Upper lobe of right lung (tissue), 1 donor: ENCODE measurements around the gene KAZALD1. TPM values are rescaled to one million over a fixed set of nuclear protein-coding genes. Genes with fewer than 3 reads are reported as not detected.

ENCODE experiments used
- ATAC-seq: fragments of 200-7000 bp; cut with Tn5 transposase; one replicate; pipeline ENCODE4 v1.9.1; 2020; ENCODE audit warnings: mild to moderate bottlenecking, moderate library complexity
- DNase-seq: peaks from one replicate; pipeline ENCODE4 v3.0.0-alpha.2; 2020
- H3K27ac ChIP-seq: fragments of 200-600 bp; one replicate; pipeline ENCODE4 v1.8.0; 2022
- H3K27me3 ChIP-seq: fragments of 200-600 bp; one replicate; pipeline ENCODE4 v1.8.0; 2022; ENCODE audit warnings: mild to moderate bottlenecking
- H3K36me3 ChIP-seq: fragments of 200-600 bp; one replicate; pipeline ENCODE4 v1.8.0; 2022
- H3K4me1 ChIP-seq: fragments of 200-600 bp; one replicate; pipeline ENCODE4 v1.8.0; 2022
- H3K4me3 ChIP-seq: fragments of 200-600 bp; one replicate; pipeline ENCODE4 v1.8.0; 2022; ENCODE audit warnings: mild to moderate bottlenecking
- H3K9me3 ChIP-seq: fragments of 200-600 bp; one replicate; pipeline ENCODE4 v1.8.0; 2022
- CTCF ChIP-seq: fragments of 200-600 bp; IDR thresholded peaks from one replicate; pipeline ENCODE4 v1.8.0; 2022; ENCODE audit warnings: antibody characterized with exemption
- intact Hi-C: fragments of 100-400 bp; cut with DNase I; formaldehyde crosslinking; loops from one replicate; pipeline ENCODE4 v1.11.0; 2022
- total RNA-seq: library from RNA; stranded (reverse); fragmentation: NEBNext Ultra II Directional; extraction: Animal tissue kit (Norgen Biotek cat#: 25700); gene quantifications from one replicate; pipeline ENCODE4 v1.2.1, GENCODE V29; 2021
- donor health status: DM: no; HTN: yes; CAD: no; lungs with severe emphysema.

KAZALD1 gene
- total RNA-seq, 1 donor from 2014 or later: 8.4 TPM

DNA sequence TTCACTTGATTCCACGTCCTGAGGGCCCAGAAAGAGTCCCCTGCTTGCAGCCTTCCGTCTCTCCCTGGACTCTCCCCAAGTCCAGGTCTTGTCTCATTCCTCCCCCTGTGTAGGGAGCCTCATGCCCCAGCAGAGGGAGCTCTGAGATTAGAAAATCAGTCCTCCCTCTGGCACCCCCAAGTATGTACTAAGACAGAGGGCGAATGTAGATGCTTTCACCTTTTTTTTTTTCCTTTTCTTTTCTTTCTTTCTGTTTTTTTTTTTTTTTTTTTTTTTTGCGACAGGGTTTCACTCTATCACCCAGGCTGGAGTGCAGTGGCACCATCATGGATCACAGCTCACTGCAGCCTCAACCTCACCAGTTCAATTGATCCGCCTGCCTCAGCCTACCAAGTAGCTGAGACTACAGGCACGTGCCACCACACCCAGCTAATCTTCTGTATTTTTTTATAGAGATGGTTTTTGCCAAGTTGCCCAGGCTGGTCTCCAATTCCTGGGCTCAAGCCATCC lies 20.5 kb upstream of the KAZALD1 start:
- Histone ChIP-seq H3K36me3 (peaks cover 38% of the 10 kb centered on the region), H3K4me3 (no peak overlapping the region), H3K27ac (no peak overlapping the region), H3K9me3 (no peaks in the 10 kb centered on the region), H3K27me3 (no peaks in the 10 kb centered on the region), H3K4me1 (peaks cover 20% of the 10 kb centered on the region)
- ATAC-seq (peak; percentile 77), DNase-seq (no peak)
- intact Hi-C loops: no loop called here
- TF ChIP-seq CTCF: peak; percentile 86

DNA sequence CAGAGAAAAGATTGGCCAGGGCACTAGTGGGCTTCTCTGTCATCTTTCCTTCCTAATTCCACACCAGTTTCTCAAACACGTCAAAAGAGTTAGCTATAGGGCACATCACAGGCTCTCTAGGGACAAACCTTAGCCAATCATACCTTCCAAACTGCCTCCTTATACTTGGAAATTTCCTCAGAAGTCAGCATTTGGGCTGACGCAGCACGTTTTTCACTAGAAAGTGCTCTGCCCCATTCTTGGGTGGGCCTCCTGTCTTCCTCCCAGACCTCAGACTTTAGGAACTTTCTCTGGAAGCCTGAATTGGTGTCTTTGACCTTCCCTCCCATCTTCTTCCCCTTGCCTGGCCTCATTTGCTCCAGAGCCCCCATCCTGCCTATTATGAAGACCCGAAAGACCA lies 19.7 kb upstream of the KAZALD1 start:
- intact Hi-C loops: no loop called here
- H3K4me3 ChIP-seq: peak overlapping the region; percentile 63
- ATAC-seq (no peak), DNase-seq (no peak)
- H3K27ac ChIP-seq: peak overlapping the region; percentile 91
- H3K9me3 ChIP-seq: no peaks in the 10 kb centered on the region
- no peak for TF ChIP-seq CTCF
- peaks cover 20% of the 10 kb centered on the region for H3K4me1 ChIP-seq
- H3K36me3 ChIP-seq: peaks cover 30% of the 10 kb centered on the region
- H3K27me3 ChIP-seq: peaks cover 8% of the 10 kb centered on the region

- Histone ChIP-seq H3K27ac (peak overlapping the region; percentile 91), H3K36me3 (peaks cover 23% of the 10 kb centered on the region), H3K4me3 (peak overlapping the region; percentile 63), H3K9me3 (no peaks in the 10 kb centered on the region), H3K27me3 (peaks cover 14% of the 10 kb centered on the region), H3K4me1 (peaks cover 20% of the 10 kb centered on the region)
- intact Hi-C loops: no loop called here
- no peak for TF ChIP-seq CTCF
- peak; percentile 99 for DNase-seq
- ATAC-seq: peak; percentile 97
Observed at GRCh38 chr10:101042667-101043362, 19.0 kb upstream of the KAZALD1 start.

GRCh38 chr10:101043363-101043707 lies 18.5 kb upstream of the KAZALD1 start:
- no peaks in the 10 kb centered on the region for H3K9me3 ChIP-seq
- peaks cover 20% of the 10 kb centered on the region for H3K4me1 ChIP-seq
- intact Hi-C loops: no loop called here
- peak overlapping the region; percentile 91 for H3K27ac ChIP-seq
- ATAC-seq (no peak), DNase-seq (no peak)
- peaks cover 20% of the 10 kb centered on the region for H3K27me3 ChIP-seq
- peak overlapping the region; percentile 63 for H3K4me3 ChIP-seq
- no peak for TF ChIP-seq CTCF
- H3K36me3 ChIP-seq: peaks cover 18% of the 10 kb centered on the region

DNA sequence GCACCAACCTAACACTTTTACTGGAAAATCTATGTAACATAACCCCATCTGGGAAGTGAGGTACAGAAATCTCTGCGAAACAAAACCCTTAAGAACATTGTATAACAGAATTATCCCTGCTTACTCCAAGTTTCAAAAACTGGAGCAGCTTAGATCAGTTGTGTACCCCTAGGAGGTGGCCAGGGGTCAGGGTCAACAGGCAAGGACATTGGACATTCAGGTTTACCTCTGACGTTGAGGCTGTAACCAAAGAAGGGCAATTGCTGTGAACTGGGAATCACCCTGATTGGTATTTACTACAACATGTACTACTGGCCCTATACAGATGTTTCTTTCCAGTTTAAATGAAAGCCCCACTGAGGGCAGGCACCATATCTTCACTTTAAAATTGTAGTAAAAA lies 17.7 kb upstream of the KAZALD1 start:
- Histone ChIP-seq H3K4me1 (peaks cover 20% of the 10 kb centered on the region), H3K36me3 (peaks cover 10% of the 10 kb centered on the region)
- TF ChIP-seq CTCF: no peak

More for the DNA sequence above, 17.7 kb upstream of the KAZALD1 start:
- Histone ChIP-seq H3K9me3 (no peaks in the 10 kb centered on the region), H3K4me3 (no peak overlapping the region), H3K27ac (no peak overlapping the region), H3K27me3 (peaks cover 28% of the 10 kb centered on the region)
- ATAC-seq: no peak
- no peak for DNase-seq
- intact Hi-C loops: no loop called here
